Activated CD8-positive, alpha-beta memory T cell treated with anti-CD3 and anti-CD28 coated beads for 1 hour (primary cell): ENCODE data around the gene ST6GALNAC3.
"Not testable (repeated sequence)": the region's sequence is repeated elsewhere in the genome, so short reads cannot be mapped to it uniquely, and the experiment has no call there.

Source experiments
- DNase-seq, 2 donors: peaks; one replicate each; pipeline ENCODE4 v3.0.0-alpha.2; 2020; ENCODE audit warnings: low read depth in 1 of 2; ENCODE audit errors: extremely low read depth in 1 of 2

ST6GALNAC3 gene

GRCh38 chr1:76317299-76317900 is 242.9 kb downstream of the ST6GALNAC3 start:
- no peak for DNase-seq

- DNase-seq = no peak
Observed at GRCh38 chr1:76330991-76331603, 256.6 kb downstream of the ST6GALNAC3 start.

GRCh38 chr1:76335882-76336281 is 261.3 kb downstream of the ST6GALNAC3 start:
- no peak for DNase-seq

GRCh38 chr1:76336931-76337371 is 262.4 kb downstream of the ST6GALNAC3 start:
- no peak for DNase-seq

- no peak for DNase-seq
Observed at GRCh38 chr1:76337542-76338219, 263.1 kb downstream of the ST6GALNAC3 start.

- DNase-seq = no peak
Observed at GRCh38 chr1:76340056-76340455, 265.5 kb downstream of the ST6GALNAC3 start.

- not testable (repeated sequence) for DNase-seq
Observed at GRCh38 chr1:76341816-76342215, 267.3 kb downstream of the ST6GALNAC3 start.

GRCh38 chr1:76343356-76343755 is 268.8 kb downstream of the ST6GALNAC3 start:
- DNase-seq = no peak

GRCh38 chr1:76351655-76352054 is 277.1 kb downstream of the ST6GALNAC3 start:
- DNase-seq = no peak

GRCh38 chr1:76352741-76353435 is 278.3 kb downstream of the ST6GALNAC3 start:
- DNase-seq = no peak

GRCh38 chr1:76354236-76354635 is 279.7 kb downstream of the ST6GALNAC3 start:
- DNase-seq = no peak

GRCh38 chr1:76366726-76367125 is 292.2 kb downstream of the ST6GALNAC3 start:
- no peak for DNase-seq

GRCh38 chr1:76371941-76372340 is 297.4 kb downstream of the ST6GALNAC3 start:
- no peak for DNase-seq

GRCh38 chr1:76374086-76374485 is 299.5 kb downstream of the ST6GALNAC3 start:
- no peak for DNase-seq

GRCh38 chr1:76377247-76377646 is 302.7 kb downstream of the ST6GALNAC3 start:
- no peak for DNase-seq

GRCh38 chr1:76379506-76379905 is 305.0 kb downstream of the ST6GALNAC3 start:
- DNase-seq = no peak

GRCh38 chr1:76381450-76382097 is 307.0 kb downstream of the ST6GALNAC3 start:
- DNase-seq = no peak

GRCh38 chr1:76388261-76388660 is 313.7 kb downstream of the ST6GALNAC3 start:
- no peak for DNase-seq

GRCh38 chr1:76390456-76390855 is 315.9 kb downstream of the ST6GALNAC3 start:
- no peak for DNase-seq

GRCh38 chr1:76395059-76395458 is 320.5 kb downstream of the ST6GALNAC3 start:
- no peak for DNase-seq

- DNase-seq = no peak
Observed at GRCh38 chr1:76402128-76402527, 327.6 kb downstream of the ST6GALNAC3 start.
